GM12878 (cell line): ENCODE measurements around the gene ARHGAP26. TPM values are rescaled to one million over a fixed set of nuclear protein-coding genes. Genes with fewer than 3 reads are reported as not detected.

Experiments used
- ATAC-seq: fragments of 200-7000 bp; cut with Tn5 transposase; 3 replicates; pipeline ENCODE4 v1.9.1; 2020; ENCODE audit warnings: mild to moderate bottlenecking, moderate library complexity
- BruUV-seq: library from RNA; stranded (reverse); fragments of 400-500 nt; replicated peaks from 2 replicates; lab custom pipeline; 2021; lab: Mats Ljungman, UMichigan
- CTCF ChIA-PET: fragments of 300-600 bp; sonication (Branson Sonifier 250); formaldehyde crosslinking; extraction: SDS; loops from one replicate; lab custom pipeline; 2021; ENCODE audit warnings: inconsistent platforms; lab: Yijun Ruan, JAX
- POLR2A ChIA-PET: fragments of 350-600 bp; formaldehyde crosslinking; extraction: SDS; loops from one replicate; lab custom pipeline; 2021; ENCODE audit warnings: inconsistent platforms; lab: Charles Lee
- RAD21 ChIA-PET: fragments of 300-600 bp; sonication (Branson Sonifier 250); formaldehyde crosslinking; loops from one replicate; lab custom pipeline; 2023; ENCODE audit warnings: antibody characterized with exemption; ENCODE audit not compliant: unreplicated experiment; lab: Charles Lee
- SMC1A ChIA-PET: fragments of 300-600 bp; sonication (Branson Sonifier 250); formaldehyde crosslinking; loops from one replicate; lab custom pipeline; 2023; ENCODE audit not compliant: unreplicated experiment, uncharacterized antibody; lab: Charles Lee
- DNase-seq: peaks from one replicate; pipeline ENCODE4 v3.0.0-alpha.2; 2011; ENCODE audit warnings: low read depth, low spot score
- FAIRE-seq: peaks from 3 replicates; lab custom pipeline; 2011; peaks lifted over from hg19 to GRCh38; lab: Jason Lieb, UNC
- H2AFZ ChIP-seq: 2 replicates; pipeline ENCODE4 v1.6.0; 2011; ENCODE audit warnings: low read depth, low read length, control low read depth; ENCODE audit not compliant: control insufficient read depth
- H3K27ac ChIP-seq: 2 replicates; pipeline ENCODE4 v1.5.1; 2011; ENCODE audit warnings: control low read depth; ENCODE audit not compliant: control insufficient read depth, insufficient read depth
- H3K27me3 ChIP-seq, 2 experiments: replicated peaks in 1 of 2; 2 replicates each; pipeline versions ENCODE4 v1.6.0 to v1.6.1; 2011; ENCODE audit warnings: low read length in 1 of 2; ENCODE audit not compliant: control insufficient read depth in 2 of 2, insufficient read depth in 2 of 2
- H3K36me3 ChIP-seq, 2 experiments: 2 replicates each; pipeline ENCODE4 v1.5.1; 2011; ENCODE audit warnings: low read length in 1 of 2; ENCODE audit not compliant: control insufficient read depth in 2 of 2, insufficient read depth in 2 of 2
- H3K4me1 ChIP-seq: 2 replicates; pipeline ENCODE4 v1.6.1; 2011; ENCODE audit warnings: mild to moderate bottlenecking, low read length, moderate library complexity, mixed read lengths; ENCODE audit not compliant: control insufficient read depth, insufficient read depth
- H3K4me2 ChIP-seq: 2 replicates; pipeline ENCODE4 v1.6.0; 2011; ENCODE audit warnings: control low read depth; ENCODE audit not compliant: control insufficient read depth, insufficient read depth
- H3K4me3 ChIP-seq: fragments of 200-600 bp; sonication (generic); 2 replicates; pipeline ENCODE4 v1.5.1; 2016
- H3K79me2 ChIP-seq: 2 replicates; pipeline ENCODE4 v1.6.0; 2011; ENCODE audit warnings: low read length; ENCODE audit not compliant: control insufficient read depth, insufficient read depth
- H3K9ac ChIP-seq: 2 replicates; pipeline ENCODE4 v1.8.0; 2011; ENCODE audit warnings: low read length, control low read depth, mixed read lengths; ENCODE audit not compliant: control insufficient read depth, insufficient read depth
- H3K9me3 ChIP-seq: replicated peaks from 3 replicates; pipeline ENCODE4 v1.5.1; 2011; ENCODE audit warnings: mild to moderate bottlenecking, low read length; ENCODE audit not compliant: control insufficient read depth, insufficient read depth
- H4K20me1 ChIP-seq: 2 replicates; pipeline ENCODE4 v1.6.0; 2011; ENCODE audit not compliant: control insufficient read depth, insufficient read depth
- KAT2A ChIP-seq: conservative IDR thresholded peaks from 2 replicates; pipeline ENCODE4 v1.6.1; 2011; ENCODE audit warnings: low read depth, low read length; ENCODE audit not compliant: control insufficient read depth
- TCF3 ChIP-seq: IDR thresholded peaks from 2 replicates; pipeline ENCODE4 v1.6.1; 2012; ENCODE audit warnings: low read depth, mild to moderate bottlenecking, low read length, borderline replicate concordance; ENCODE audit not compliant: insufficient read depth
- WGBS: methylation state at CpG from one replicate; pipeline ENCODE4 v1.1.6; 2016; ENCODE audit warnings: low lambda C conversion rate; ENCODE audit not compliant: insufficient replicate concordance, insufficient coverage; ENCODE audit errors: missing lambda C conversion rate; 5-methylcytosine and 5-hydroxymethylcytosine counted together
- in situ Hi-C: fragments of 300-500 bp; cut with MboI; formaldehyde crosslinking; loops from 9 replicates; pipeline ENCODE4 v1.14.3; 2018; ENCODE audit warnings: mixed read lengths
- intact Hi-C: fragments of 100-400 bp; cut with micrococcal nuclease; formaldehyde crosslinking; loops from one replicate; pipeline ENCODE4 v1.14.2; 2022; ENCODE audit not compliant: unreplicated experiment
- polyA plus RNA-seq, 11 experiments: library from polyadenylated mRNA; depleted of rRNA in 4 of 11; unstranded in 6 of 11; stranded (reverse) in 5 of 11; fragments of >200 nt; fragmentation: Nextera tagmentation in 4 of 11; fragmentation: Illumina TruSeq in 1 of 11; extraction: Ambion mirVana in 4 of 11; extraction: Trizol in 1 of 11; gene quantifications; 1 replicate in 1 of 11; 2 replicates in 10 of 11; pipeline versions ENCODE4 v1.2.1 to v1.2.3, GENCODE V29; 2011 to 2016; ENCODE audit warnings: inconsistent platforms in 2 of 11, missing spikeins in 2 of 11, low read depth in 1 of 11
- total RNA-seq, 4 experiments: library from RNA; depleted of rRNA in 3 of 4; stranded (reverse); fragments of >200 nt in 3 of 4; fragmentation: Illumina TruSeq in 1 of 4; extraction: Trizol in 1 of 4; gene quantifications; 2 replicates each; pipeline versions ENCODE4 v1.2.1 to v1.2.3, GENCODE V29; 2013 to 2021
- TF ChIP-seq, protein P1 (sequence below): fragments of 450-650 bp; IDR thresholded peaks from 2 replicates; pipeline ENCODE4 v1.6.1; 2014; ENCODE audit warnings: mild to moderate bottlenecking
- TF ChIP-seq, protein P2 (sequence below): fragments of 150-350 bp; IDR thresholded peaks from 2 replicates; pipeline ENCODE4 v1.6.1; 2014; ENCODE audit warnings: mild to moderate bottlenecking, low read depth, low read length
- TF ChIP-seq, protein P3 (sequence below): fragments of 150-350 bp; IDR thresholded peaks from 2 replicates; pipeline ENCODE4 v1.6.1; 2016; ENCODE audit warnings: low read depth, low read length

ARHGAP26 gene
- total and polyA plus RNA-seq, 10 of the 15 experiments (the other 5 are each of a cell fraction or from before 2014, with no cell fraction given), result 9.4 to 41.5 (median 19.3) TPM

DNA sequence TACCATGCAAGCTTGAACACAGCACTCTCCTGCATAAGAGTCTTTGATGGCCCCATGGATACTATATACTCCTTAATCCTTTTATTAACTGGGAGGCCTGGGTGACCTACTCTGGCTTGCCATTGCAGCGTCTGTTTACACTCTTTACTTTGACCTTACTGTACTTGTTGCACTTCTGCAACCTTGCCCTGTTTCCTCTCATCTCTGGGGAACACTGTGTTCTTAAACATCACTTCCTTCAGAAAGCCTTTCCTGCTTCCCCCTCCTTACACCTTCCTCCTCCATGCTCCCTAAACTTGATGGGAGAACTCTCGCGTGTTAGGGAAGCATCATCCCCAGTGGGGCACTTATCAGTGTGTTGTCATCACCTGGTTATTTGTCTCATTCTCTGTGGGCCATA is 411.0 kb downstream of the ARHGAP26 start:
- FAIRE-seq (no peak), DNase-seq (no peak), ATAC-seq (no peak)
- intact Hi-C loops (no loop called here), in situ Hi-C loops (no loop called here)
- Histone ChIP-seq H3K27ac (no peak overlapping the region), H3K27me3 (no peaks in the 10 kb centered on the region), H4K20me1 (no peaks in the 10 kb centered on the region), H3K79me2 (no peaks in the 10 kb centered on the region), H3K9me3 (no peaks in the 10 kb centered on the region), H3K36me3 (peaks cover 0 to 6% of the 10 kb centered on the region in 2 experiments; a peak in 2 of 4 replicates), H3K4me1 (peaks cover 33% of the 10 kb centered on the region), H3K9ac (no peak overlapping the region), H3K4me3 (no peak overlapping the region), H3K4me2 (no peak overlapping the region), H2AFZ (no peak overlapping the region)
- 92% methylated on average over 3 of the region's 3 CpGs for WGBS
- ChIA-PET CTCF (no interaction called here), RAD21 (interaction anchor here (1.0 to 10.8 kb wide), 5 partner anchors 28 to 181 kb away, joined by 3 to 227 read pairs (median 35); no protein-coding TSS in a partner anchor), SMC1A (interaction anchor here (0.8 to 12.3 kb wide), 6 partner anchors 11 to 204 kb away, joined by 3 to 193 read pairs (median 67); no protein-coding TSS in a partner anchor), POLR2A (no interaction called here)
- TF ChIP-seq, protein P1, sequence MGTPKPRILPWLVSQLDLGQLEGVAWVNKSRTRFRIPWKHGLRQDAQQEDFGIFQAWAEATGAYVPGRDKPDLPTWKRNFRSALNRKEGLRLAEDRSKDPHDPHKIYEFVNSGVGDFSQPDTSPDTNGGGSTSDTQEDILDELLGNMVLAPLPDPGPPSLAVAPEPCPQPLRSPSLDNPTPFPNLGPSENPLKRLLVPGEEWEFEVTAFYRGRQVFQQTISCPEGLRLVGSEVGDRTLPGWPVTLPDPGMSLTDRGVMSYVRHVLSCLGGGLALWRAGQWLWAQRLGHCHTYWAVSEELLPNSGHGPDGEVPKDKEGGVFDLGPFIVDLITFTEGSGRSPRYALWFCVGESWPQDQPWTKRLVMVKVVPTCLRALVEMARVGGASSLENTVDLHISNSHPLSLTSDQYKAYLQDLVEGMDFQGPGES, result no peak
- TF ChIP-seq, protein P2, sequence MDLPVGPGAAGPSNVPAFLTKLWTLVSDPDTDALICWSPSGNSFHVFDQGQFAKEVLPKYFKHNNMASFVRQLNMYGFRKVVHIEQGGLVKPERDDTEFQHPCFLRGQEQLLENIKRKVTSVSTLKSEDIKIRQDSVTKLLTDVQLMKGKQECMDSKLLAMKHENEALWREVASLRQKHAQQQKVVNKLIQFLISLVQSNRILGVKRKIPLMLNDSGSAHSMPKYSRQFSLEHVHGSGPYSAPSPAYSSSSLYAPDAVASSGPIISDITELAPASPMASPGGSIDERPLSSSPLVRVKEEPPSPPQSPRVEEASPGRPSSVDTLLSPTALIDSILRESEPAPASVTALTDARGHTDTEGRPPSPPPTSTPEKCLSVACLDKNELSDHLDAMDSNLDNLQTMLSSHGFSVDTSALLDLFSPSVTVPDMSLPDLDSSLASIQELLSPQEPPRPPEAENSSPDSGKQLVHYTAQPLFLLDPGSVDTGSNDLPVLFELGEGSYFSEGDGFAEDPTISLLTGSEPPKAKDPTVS, result no peak
- TF ChIP-seq, protein P3, sequence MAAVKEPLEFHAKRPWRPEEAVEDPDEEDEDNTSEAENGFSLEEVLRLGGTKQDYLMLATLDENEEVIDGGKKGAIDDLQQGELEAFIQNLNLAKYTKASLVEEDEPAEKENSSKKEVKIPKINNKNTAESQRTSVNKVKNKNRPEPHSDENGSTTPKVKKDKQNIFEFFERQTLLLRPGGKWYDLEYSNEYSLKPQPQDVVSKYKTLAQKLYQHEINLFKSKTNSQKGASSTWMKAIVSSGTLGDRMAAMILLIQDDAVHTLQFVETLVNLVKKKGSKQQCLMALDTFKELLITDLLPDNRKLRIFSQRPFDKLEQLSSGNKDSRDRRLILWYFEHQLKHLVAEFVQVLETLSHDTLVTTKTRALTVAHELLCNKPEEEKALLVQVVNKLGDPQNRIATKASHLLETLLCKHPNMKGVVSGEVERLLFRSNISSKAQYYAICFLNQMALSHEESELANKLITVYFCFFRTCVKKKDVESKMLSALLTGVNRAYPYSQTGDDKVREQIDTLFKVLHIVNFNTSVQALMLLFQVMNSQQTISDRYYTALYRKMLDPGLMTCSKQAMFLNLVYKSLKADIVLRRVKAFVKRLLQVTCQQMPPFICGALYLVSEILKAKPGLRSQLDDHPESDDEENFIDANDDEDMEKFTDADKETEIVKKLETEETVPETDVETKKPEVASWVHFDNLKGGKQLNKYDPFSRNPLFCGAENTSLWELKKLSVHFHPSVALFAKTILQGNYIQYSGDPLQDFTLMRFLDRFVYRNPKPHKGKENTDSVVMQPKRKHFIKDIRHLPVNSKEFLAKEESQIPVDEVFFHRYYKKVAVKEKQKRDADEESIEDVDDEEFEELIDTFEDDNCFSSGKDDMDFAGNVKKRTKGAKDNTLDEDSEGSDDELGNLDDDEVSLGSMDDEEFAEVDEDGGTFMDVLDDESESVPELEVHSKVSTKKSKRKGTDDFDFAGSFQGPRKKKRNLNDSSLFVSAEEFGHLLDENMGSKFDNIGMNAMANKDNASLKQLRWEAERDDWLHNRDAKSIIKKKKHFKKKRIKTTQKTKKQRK, result no peak
- no peak for TF ChIP-seq TCF3
- no peak for TF ChIP-seq KAT2A
- BruUV-seq, result no TSS peak
